Measurements from ENCODE around the gene STRA6.

DNA sequence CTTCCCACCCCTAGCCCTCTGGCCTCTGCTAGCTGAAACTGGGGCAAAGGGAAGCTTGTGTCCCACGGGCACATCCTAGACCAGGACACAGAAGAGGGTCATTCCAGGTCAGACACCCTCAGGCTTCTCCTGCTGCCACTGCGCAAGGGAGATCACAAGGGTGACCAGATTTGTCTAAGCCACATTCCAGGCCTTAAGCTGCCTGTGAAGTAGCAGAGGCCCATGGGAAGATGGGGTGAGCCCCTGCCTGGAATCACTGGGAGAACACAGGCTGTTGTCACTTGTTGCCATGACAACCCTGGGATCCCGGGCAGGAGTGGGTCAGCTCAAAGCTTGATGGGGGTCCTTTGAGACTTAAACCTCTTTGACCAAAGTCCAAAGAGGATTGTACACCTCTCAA is 10.8 kb downstream of the STRA6 start:
- TF ChIP-seq, protein P1, sequence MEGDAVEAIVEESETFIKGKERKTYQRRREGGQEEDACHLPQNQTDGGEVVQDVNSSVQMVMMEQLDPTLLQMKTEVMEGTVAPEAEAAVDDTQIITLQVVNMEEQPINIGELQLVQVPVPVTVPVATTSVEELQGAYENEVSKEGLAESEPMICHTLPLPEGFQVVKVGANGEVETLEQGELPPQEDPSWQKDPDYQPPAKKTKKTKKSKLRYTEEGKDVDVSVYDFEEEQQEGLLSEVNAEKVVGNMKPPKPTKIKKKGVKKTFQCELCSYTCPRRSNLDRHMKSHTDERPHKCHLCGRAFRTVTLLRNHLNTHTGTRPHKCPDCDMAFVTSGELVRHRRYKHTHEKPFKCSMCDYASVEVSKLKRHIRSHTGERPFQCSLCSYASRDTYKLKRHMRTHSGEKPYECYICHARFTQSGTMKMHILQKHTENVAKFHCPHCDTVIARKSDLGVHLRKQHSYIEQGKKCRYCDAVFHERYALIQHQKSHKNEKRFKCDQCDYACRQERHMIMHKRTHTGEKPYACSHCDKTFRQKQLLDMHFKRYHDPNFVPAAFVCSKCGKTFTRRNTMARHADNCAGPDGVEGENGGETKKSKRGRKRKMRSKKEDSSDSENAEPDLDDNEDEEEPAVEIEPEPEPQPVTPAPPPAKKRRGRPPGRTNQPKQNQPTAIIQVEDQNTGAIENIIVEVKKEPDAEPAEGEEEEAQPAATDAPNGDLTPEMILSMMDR (IDR thresholded peaks at IDR 0.05), result no peak
- TF ChIP-seq POLR2AphosphoS5 (IDR thresholded peaks at IDR 0.05), result no peak
- no peak for TF ChIP-seq POLR2A (IDR thresholded peaks at IDR 0.05; ENCODE audit: low read depth)
- TF ChIP-seq EP300 (IDR thresholded peaks at IDR 0.05), result no peak

All from esophagus muscularis mucosa (tissue), 4 donors.